CD4-positive, alpha-beta T cell treated with Interleukin-15 for 1 hour (primary cell): ENCODE results near the gene ADAMTS4.

Experiments
- DNase-seq: peaks from one replicate; pipeline ENCODE4 v3.0.0-alpha.2; 2020

Gene ADAMTS4

GRCh38 chr1:161219078-161219892, 20.4 kb upstream of the ADAMTS4 start:
- DNase-seq: no peak

GRCh38 chr1:161218301-161219077, 19.6 kb upstream of the ADAMTS4 start:
- DNase-seq: no peak

GRCh38 chr1:161217831-161218230, 19.0 kb upstream of the ADAMTS4 start:
- DNase-seq: no peak

- DNase-seq: peak; percentile 64
Observed at GRCh38 chr1:161216945-161217712, 18.3 kb upstream of the ADAMTS4 start.

- peak; percentile 77 for DNase-seq
Observed at GRCh38 chr1:161215076-161215475, 16.2 kb upstream of the ADAMTS4 start, which contains the start of gene FCER1G. Gene FCER1G (plus strand): TSS chr1:161215295. CDS start chr1:161215322, 27 bp downstream.

GRCh38 chr1:161214369-161214768, 15.5 kb upstream of the ADAMTS4 start:
- DNase-seq: no peak

- DNase-seq: peak; percentile 79
Observed at GRCh38 chr1:161209790-161210409, 11.0 kb upstream of the ADAMTS4 start.

GRCh38 chr1:161207173-161207572, 8.3 kb upstream of the ADAMTS4 start:
- no peak for DNase-seq

GRCh38 chr1:161206411-161207140, 7.7 kb upstream of the ADAMTS4 start:
- no peak for DNase-seq

GRCh38 chr1:161201836-161202712, 3.2 kb upstream of the ADAMTS4 start, which contains the start of gene NDUFS2:
Gene NDUFS2 (plus strand): TSS chr1:161202367. CDS start chr1:161202386, 19 bp downstream.
- DNase-seq: peak; percentile 97

GRCh38 chr1:161200992-161201835, 2.4 kb upstream of the ADAMTS4 start:
- DNase-seq: no peak

GRCh38 chr1:161200421-161200991, 1.7 kb upstream of the ADAMTS4 start:
- DNase-seq: no peak

GRCh38 chr1:161199506-161200139, 769 bp upstream of the ADAMTS4 start:
- no peak for DNase-seq

GRCh38 chr1:161198194-161198896, 509 bp downstream of the ADAMTS4 start:
- no peak for DNase-seq

GRCh38 chr1:161197560-161198193, 1.2 kb downstream of the ADAMTS4 start:
- DNase-seq: no peak

- no peak for DNase-seq
Observed at GRCh38 chr1:161196521-161197451, 2.1 kb downstream of the ADAMTS4 start.

- DNase-seq: no peak
Observed at GRCh38 chr1:161196111-161196510, 2.7 kb downstream of the ADAMTS4 start.
